Ishikawa (cell line): Measurements from ENCODE around the gene ATF7.

Experiments used
- EP300 ChIP-seq: IDR thresholded peaks from 2 replicates; pipeline ENCODE4 v1.6.1; 2012; ENCODE audit warnings: borderline replicate concordance
- MAX ChIP-seq: IDR thresholded peaks from 2 replicates; pipeline ENCODE4 v1.6.1; 2012
- REST ChIP-seq: IDR thresholded peaks from 2 replicates; pipeline ENCODE4 v1.6.1; 2012; ENCODE audit warnings: low read depth, mild to moderate bottlenecking
- TCF12 ChIP-seq: IDR thresholded peaks from 2 replicates; pipeline ENCODE4 v1.6.1; 2012; ENCODE audit warnings: low read depth
- YY1 ChIP-seq: IDR thresholded peaks from 2 replicates; pipeline ENCODE4 v1.6.1; 2012; ENCODE audit warnings: low read depth

DNA sequence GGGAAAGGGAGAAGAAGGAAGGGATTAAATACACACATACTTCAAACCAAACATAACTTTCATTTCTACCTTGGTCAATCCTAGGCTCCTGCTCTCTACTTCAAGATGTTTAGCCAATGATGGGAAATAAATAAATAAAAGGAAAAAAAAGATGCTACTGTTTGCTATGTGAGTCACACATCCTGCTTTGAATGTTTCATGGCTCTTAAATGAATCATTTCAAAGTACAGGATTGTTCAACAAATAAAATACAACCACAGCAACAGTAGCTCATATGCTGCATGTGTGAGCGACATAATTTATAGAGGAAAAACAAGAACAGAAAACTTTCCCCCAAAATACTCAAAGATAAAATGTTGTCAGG is 64.6 kb downstream of the ATF7 start:
- TF ChIP-seq REST = no peak
- no peak for TF ChIP-seq TCF12
- no peak for TF ChIP-seq MAX
- no peak for TF ChIP-seq EP300
- no peak for TF ChIP-seq YY1
